Neural progenitor cell (in vitro differentiated cells): ENCODE results near the gene ZNF212. TPM values are rescaled to one million over a fixed set of nuclear protein-coding genes. Genes with fewer than 3 reads are reported as not detected.
A peak's percentile ranks its signal among the peaks of the same experiment; 100 is the strongest.

Source experiments
- DNase-seq: peaks from one replicate; pipeline ENCODE4 v3.0.0-alpha.2; 2016; ENCODE audit warnings: low spot score
- H2AFZ ChIP-seq: fragments of 200-600 bp; sonication (generic); replicated peaks from 2 replicates; pipeline ENCODE4 v1.6.1; 2016; ENCODE audit warnings: antibody characterized with exemption
- H3F3A ChIP-seq: fragments of 200-600 bp; sonication (generic); 2 replicates; pipeline ENCODE4 v1.6.1; 2016; ENCODE audit warnings: antibody characterized with exemption, low read depth
- H3K27ac ChIP-seq: fragments of 200-600 bp; sonication (generic); 2 replicates; pipeline ENCODE4 v1.5.1; 2016; ENCODE audit warnings: mild to moderate bottlenecking
- H3K27me3 ChIP-seq: fragments of 200-600 bp; sonication (generic); 2 replicates; pipeline ENCODE4 v1.6.1; 2016; ENCODE audit warnings: mild to moderate bottlenecking, moderate library complexity
- H3K36me3 ChIP-seq: fragments of 200-600 bp; sonication (generic); 2 replicates; pipeline ENCODE4 v1.5.1; 2016
- H3K4me1 ChIP-seq: fragments of 200-600 bp; sonication (generic); 2 replicates; pipeline ENCODE4 v1.6.1; 2016; ENCODE audit warnings: mixed run types
- H3K4me2 ChIP-seq: fragments of 200-600 bp; sonication (generic); 2 replicates; pipeline ENCODE4 v1.6.1; 2016
- H3K4me3 ChIP-seq: fragments of 200-600 bp; sonication (generic); 2 replicates; pipeline ENCODE4 v1.5.1; 2016
- H3K79me2 ChIP-seq: fragments of 200-600 bp; sonication (generic); 2 replicates; pipeline ENCODE4 v1.6.1; 2016; ENCODE audit warnings: low read depth
- H3K9ac ChIP-seq: fragments of 200-600 bp; sonication (generic); 2 replicates; pipeline ENCODE4 v1.6.1; 2016
- H3K9me3 ChIP-seq: fragments of 200-600 bp; sonication (generic); 2 replicates; pipeline ENCODE4 v1.5.1; 2016; ENCODE audit warnings: low read depth
- H4K20me1 ChIP-seq: fragments of 200-600 bp; sonication (generic); 2 replicates; pipeline ENCODE4 v1.6.1; 2016; ENCODE audit warnings: low read depth
- H3K27ac Mint-ChIP-seq: 3 replicates; pipeline ENCODE4 v1.8.0; 2021; ENCODE audit warnings: mixed read lengths
- H3K27me3 Mint-ChIP-seq: 2 replicates; pipeline ENCODE4 v1.8.0; 2022; ENCODE audit warnings: low read depth, mild to moderate bottlenecking, inconsistent platforms, moderate library complexity, mixed read lengths; ENCODE audit not compliant: insufficient read depth
- H3K36me3 Mint-ChIP-seq: 3 replicates; pipeline ENCODE4 v1.8.0; 2021; ENCODE audit warnings: mixed read lengths
- H3K4me1 Mint-ChIP-seq: 3 replicates; pipeline ENCODE4 v1.8.0; 2021; ENCODE audit warnings: mixed read lengths
- H3K4me3 Mint-ChIP-seq: 3 replicates; pipeline ENCODE4 v1.8.0; 2021; ENCODE audit warnings: mild to moderate bottlenecking, moderate library complexity, mixed read lengths
- H3K9me3 Mint-ChIP-seq: 3 replicates; pipeline ENCODE4 v1.8.0; 2020; ENCODE audit warnings: mixed read lengths
- EZH2 ChIP-seq: fragments of 200-600 bp; sonication (generic); IDR thresholded peaks from 2 replicates; pipeline ENCODE4 v1.6.1; 2017; ENCODE audit warnings: antibody characterized with exemption, mild to moderate bottlenecking, moderate library complexity
- EZH2phosphoT487 ChIP-seq: fragments of 200-600 bp; sonication (generic); IDR thresholded peaks from 2 replicates; pipeline ENCODE4 v1.6.1; 2017; ENCODE audit warnings: antibody characterized with exemption
- total RNA-seq: library from RNA; depleted of rRNA; stranded (reverse); fragments of >200 nt; gene quantifications from 2 replicates; pipeline ENCODE4 v1.2.3, GENCODE V29; 2015; ENCODE audit warnings: low replicate concordance
- TF ChIP-seq, protein P1 (sequence below): fragments of 200-600 bp; sonication (generic); IDR thresholded peaks from 2 replicates; pipeline ENCODE4 v1.5.1; 2017; ENCODE audit warnings: antibody characterized with exemption, mild to moderate bottlenecking

ZNF212 gene
- total RNA-seq: 11.2 and 15.7 TPM in 2 replicates

DNA sequence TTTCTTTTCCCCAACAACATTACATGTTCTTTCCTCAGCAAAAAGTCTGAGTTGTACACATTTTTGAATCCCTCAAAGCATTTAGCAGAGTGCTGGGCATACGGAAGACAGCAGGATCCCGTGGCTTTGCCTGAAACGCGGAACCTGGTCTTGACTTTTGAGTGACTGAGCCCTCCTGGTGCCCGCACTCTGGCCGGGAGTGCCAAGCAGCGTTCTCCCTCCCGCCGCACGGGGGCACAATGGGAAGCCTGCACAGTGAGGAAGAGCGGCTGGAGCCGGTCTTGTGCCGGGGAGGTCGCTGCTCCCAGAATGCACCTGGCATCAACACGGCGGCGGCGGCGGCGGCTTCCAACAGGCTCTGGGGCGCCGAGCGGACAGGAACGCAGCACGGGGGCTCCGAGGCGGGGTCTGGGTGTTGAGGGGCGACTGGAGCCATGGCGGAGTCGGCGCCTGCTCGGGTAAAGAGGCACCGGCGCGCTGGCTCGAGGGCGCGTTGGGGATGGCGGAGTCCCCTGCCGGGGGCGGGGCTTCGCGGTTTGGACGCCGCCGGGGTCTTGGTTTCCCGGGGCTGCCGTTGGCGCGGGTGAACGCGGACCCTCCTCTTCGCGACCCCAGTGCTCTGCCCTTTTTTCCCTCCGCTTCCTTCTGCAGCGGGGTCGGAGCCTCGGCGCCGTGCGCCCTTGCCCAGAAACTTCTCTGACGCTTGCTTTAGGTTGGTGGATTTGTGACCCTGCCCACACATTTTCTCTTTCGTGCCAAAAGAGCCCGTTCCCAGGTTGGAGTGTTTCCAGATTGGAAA, at the start of gene ZNF212:
ZNF212 (plus strand) TSS at position 307 of the 799 bp plus-strand sequence; CDS start at position 435, 128 bp downstream.
- Histone ChIP-seq H2AFZ (peak within 1 kb of the TSS; percentile 98), H3K4me1 (peaks cover 8% of the 10 kb centered on the region), H3K9ac (peak within 1 kb of the TSS; percentile 90), H3F3A (no peaks in the 10 kb centered on the region), H3K4me2 (peak within 1 kb of the TSS; percentile 99), H3K9me3 (no peaks in the 10 kb centered on the region), H3K27me3 (peaks cover 31% of the 10 kb centered on the region), H3K79me2 (peaks cover 50% of the 10 kb centered on the region), H3K27ac (peak within 1 kb of the TSS; percentile 57), H3K36me3 (no peaks in the 10 kb centered on the region), H4K20me1 (peaks cover 12% of the 10 kb centered on the region), H3K4me3 (peak within 1 kb of the TSS; percentile 96)
- TF ChIP-seq EZH2: peak; percentile 22
- no peak for TF ChIP-seq EZH2phosphoT487
- TF ChIP-seq, protein P1, sequence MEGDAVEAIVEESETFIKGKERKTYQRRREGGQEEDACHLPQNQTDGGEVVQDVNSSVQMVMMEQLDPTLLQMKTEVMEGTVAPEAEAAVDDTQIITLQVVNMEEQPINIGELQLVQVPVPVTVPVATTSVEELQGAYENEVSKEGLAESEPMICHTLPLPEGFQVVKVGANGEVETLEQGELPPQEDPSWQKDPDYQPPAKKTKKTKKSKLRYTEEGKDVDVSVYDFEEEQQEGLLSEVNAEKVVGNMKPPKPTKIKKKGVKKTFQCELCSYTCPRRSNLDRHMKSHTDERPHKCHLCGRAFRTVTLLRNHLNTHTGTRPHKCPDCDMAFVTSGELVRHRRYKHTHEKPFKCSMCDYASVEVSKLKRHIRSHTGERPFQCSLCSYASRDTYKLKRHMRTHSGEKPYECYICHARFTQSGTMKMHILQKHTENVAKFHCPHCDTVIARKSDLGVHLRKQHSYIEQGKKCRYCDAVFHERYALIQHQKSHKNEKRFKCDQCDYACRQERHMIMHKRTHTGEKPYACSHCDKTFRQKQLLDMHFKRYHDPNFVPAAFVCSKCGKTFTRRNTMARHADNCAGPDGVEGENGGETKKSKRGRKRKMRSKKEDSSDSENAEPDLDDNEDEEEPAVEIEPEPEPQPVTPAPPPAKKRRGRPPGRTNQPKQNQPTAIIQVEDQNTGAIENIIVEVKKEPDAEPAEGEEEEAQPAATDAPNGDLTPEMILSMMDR: peak; percentile 74
- Mint-ChIP-seq H3K36me3 (peaks cover 15% of the 10 kb centered on the region), H3K4me3 (peak within 1 kb of the TSS; percentile 98), H3K27me3 (peaks cover 4% of the 10 kb centered on the region), H3K27ac (peak within 1 kb of the TSS; percentile 92), H3K9me3 (peaks cover 11% of the 10 kb centered on the region), H3K4me1 (peaks cover 14% of the 10 kb centered on the region)
- DNase-seq: peak; percentile 95

DNA sequence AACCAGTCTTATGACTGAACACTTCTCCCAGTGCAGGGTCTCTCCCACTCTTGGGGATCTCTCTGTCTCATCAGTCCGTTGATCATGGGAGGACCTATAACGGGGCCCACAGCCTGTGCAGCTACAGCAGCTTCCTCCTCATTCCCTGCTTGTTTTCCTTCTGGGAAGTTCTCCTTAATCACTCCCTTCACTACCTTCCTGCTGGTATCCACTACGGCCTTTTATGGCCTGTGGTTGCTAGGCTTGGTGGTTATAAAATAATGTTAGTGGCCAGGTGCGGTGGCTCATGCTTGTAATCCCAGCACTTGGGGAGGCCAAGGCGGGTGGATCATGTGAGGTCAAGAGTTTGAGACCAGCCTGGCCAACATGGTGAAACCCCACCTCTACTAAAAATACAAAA, 47.6 kb upstream of the ZNF212 start:
- Mint-ChIP-seq H3K36me3 (no peaks in the 10 kb centered on the region), H3K4me3 (no peak overlapping the region), H3K27me3 (peaks cover 2% of the 10 kb centered on the region), H3K9me3 (no peaks in the 10 kb centered on the region), H3K27ac (no peak overlapping the region), H3K4me1 (peaks cover 7% of the 10 kb centered on the region)
- H4K20me1 ChIP-seq: peaks cover 10% of the 10 kb centered on the region
- H3K36me3 ChIP-seq: no peaks in the 10 kb centered on the region
- peaks cover 10% of the 10 kb centered on the region for H3K79me2 ChIP-seq
- H3K4me2 ChIP-seq: no peak overlapping the region
- TF ChIP-seq EZH2phosphoT487: no peak
- TF ChIP-seq, protein P1: no peak
- TF ChIP-seq EZH2: no peak
- no peak overlapping the region for H3K9ac ChIP-seq
- no peaks in the 10 kb centered on the region for H3K27me3 ChIP-seq
- no peak overlapping the region for H3K4me3 ChIP-seq
- no peak overlapping the region for H2AFZ ChIP-seq
- H3K4me1 ChIP-seq: no peaks in the 10 kb centered on the region
- no peak for DNase-seq
- peaks cover 5% of the 10 kb centered on the region for H3F3A ChIP-seq
- H3K27ac ChIP-seq: no peak overlapping the region
- H3K9me3 ChIP-seq: no peaks in the 10 kb centered on the region

DNA sequence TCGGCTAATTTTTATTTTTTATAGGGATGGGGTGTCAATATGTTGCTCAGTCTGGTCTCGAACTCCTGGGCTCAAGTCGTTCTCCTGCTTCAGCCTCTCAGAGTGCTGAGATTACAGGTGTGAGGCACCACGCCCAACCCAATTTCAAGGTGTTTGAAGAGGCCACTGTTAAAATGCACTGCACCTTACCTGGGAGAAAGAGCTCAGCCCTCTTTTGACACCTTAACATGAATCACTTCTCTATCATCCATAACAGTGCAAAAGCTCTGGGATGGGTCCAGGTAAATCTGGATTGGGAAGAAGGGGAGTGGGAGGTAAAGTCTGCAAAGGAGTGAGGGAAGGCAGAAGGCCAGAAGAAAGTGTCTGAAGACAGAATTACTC, 44.7 kb upstream of the ZNF212 start:
- peaks cover 17% of the 10 kb centered on the region for H3K36me3 Mint-ChIP-seq
- Histone ChIP-seq H3K9me3 (no peaks in the 10 kb centered on the region), H2AFZ (peak overlapping the region; percentile 90), H3K4me2 (peak overlapping the region; percentile 74), H3K36me3 (peaks cover 5% of the 10 kb centered on the region), H3K9ac (no peak overlapping the region), H4K20me1 (peaks cover 22% of the 10 kb centered on the region), H3K4me1 (no peaks in the 10 kb centered on the region), H3K4me3 (peak overlapping the region; percentile 95), H3K27ac (no peak overlapping the region), H3F3A (peaks cover 5% of the 10 kb centered on the region), H3K79me2 (peaks cover 32% of the 10 kb centered on the region), H3K27me3 (no peaks in the 10 kb centered on the region)
- TF ChIP-seq, protein P1: no peak
- TF ChIP-seq EZH2phosphoT487 (no peak), EZH2 (no peak)
- DNase-seq: no peak
- H3K27ac Mint-ChIP-seq: no peak overlapping the region
- peaks cover 4% of the 10 kb centered on the region for H3K27me3 Mint-ChIP-seq
- peak overlapping the region; percentile 91 for H3K4me3 Mint-ChIP-seq
- H3K4me1 Mint-ChIP-seq: peaks cover 12% of the 10 kb centered on the region
- H3K9me3 Mint-ChIP-seq: no peaks in the 10 kb centered on the region
